HepG2 (cell line): ENCODE results near the gene KRT12. TPM values are rescaled to one million over a fixed set of nuclear protein-coding genes. Genes with fewer than 3 reads are reported as not detected.

Experiments used
- ATAC-seq: fragments of 200-7000 bp; cut with Tn5 transposase; 3 replicates; pipeline ENCODE4 v1.9.1; 2020; ENCODE audit warnings: mild to moderate bottlenecking, moderate library complexity
- BruUV-seq: library from RNA; stranded (reverse); fragments of 400-500 nt; replicated peaks from 2 replicates; lab custom pipeline; 2021; lab: Mats Ljungman, UMichigan
- CTCF ChIA-PET: fragments of 300-600 bp; formaldehyde crosslinking; extraction: SDS; loops from one replicate; lab custom pipeline; 2021; ENCODE audit warnings: low total read pairs, inconsistent platforms, low intra/inter-chr PET ratio; lab: Yijun Ruan, JAX
- POLR2A ChIA-PET: fragments of 350-600 bp; sonication (Branson Sonifier 250); formaldehyde crosslinking; loops from one replicate; lab custom pipeline; 2020; ENCODE audit warnings: antibody characterized with exemption, inconsistent platforms; lab: Yijun Ruan, JAX
- DNase-seq: peaks from one replicate; pipeline ENCODE4 v3.0.0-alpha.2; 2015; ENCODE audit warnings: low spot score
- FAIRE-seq: peaks from 3 replicates; lab custom pipeline; 2011; peaks lifted over from hg19 to GRCh38; lab: Jason Lieb, UNC
- H2AFZ ChIP-seq: one replicate; pipeline ENCODE4 v1.6.1; 2011; ENCODE audit warnings: low read length, inconsistent platforms
- H3K27ac ChIP-seq: fragments of 300-600 bp; 3 replicates; pipeline ENCODE4 v1.8.0; 2011; ENCODE audit warnings: mixed run types, mild to moderate bottlenecking, mixed read lengths, low read length, inconsistent platforms; ENCODE audit not compliant: insufficient read depth; ENCODE audit errors: extremely low read length
- H3K27me3 ChIP-seq, 2 experiments: fragments of 200-600 bp in 1 of 2; 2 replicates in 1 of 2; 3 replicates in 1 of 2; pipeline versions ENCODE4 v1.6.0 to v1.8.0; 2011; ENCODE audit warnings: low read length in 2 of 2, mild to moderate bottlenecking in 2 of 2, moderate library complexity in 2 of 2, inconsistent platforms in 1 of 2; ENCODE audit not compliant: insufficient read depth in 2 of 2, control insufficient read depth in 1 of 2
- H3K36me3 ChIP-seq, 2 experiments: fragments of 200-600 bp in 1 of 2; replicated peaks in 1 of 2; 2 replicates in 1 of 2; 3 replicates in 1 of 2; pipeline versions ENCODE4 v1.5.1 to v1.8.0; 2011; ENCODE audit warnings: low read length in 2 of 2, inconsistent platforms in 1 of 2; ENCODE audit not compliant: insufficient read depth in 2 of 2, control insufficient read depth in 1 of 2
- H3K4me1 ChIP-seq: 2 replicates; pipeline ENCODE4 v1.5.1; 2012; ENCODE audit warnings: low read length, inconsistent platforms; ENCODE audit not compliant: insufficient read depth
- H3K4me2 ChIP-seq: 2 replicates; pipeline ENCODE4 v1.6.0; 2011; ENCODE audit warnings: low read depth, low read length, inconsistent platforms
- H3K4me3 ChIP-seq, 3 experiments: fragments of 200-600 bp in 1 of 3; sonication (generic), shearing (Covaris generic) in 1 of 3; replicated peaks in 1 of 3; 2 replicates each; pipeline ENCODE4 v1.5.1; 2011 to 2016; ENCODE audit warnings: low read length in 3 of 3, inconsistent platforms in 2 of 3, low read depth in 2 of 3, mild to moderate bottlenecking in 2 of 3, control low read depth in 1 of 3, mixed read lengths in 1 of 3; ENCODE audit not compliant: insufficient read depth in 1 of 3
- H3K79me2 ChIP-seq: one replicate; pipeline ENCODE4 v1.6.1; 2011; ENCODE audit warnings: low read length, inconsistent platforms; ENCODE audit not compliant: insufficient read depth
- H3K9ac ChIP-seq: 2 replicates; pipeline ENCODE4 v1.6.0; 2011; ENCODE audit warnings: mild to moderate bottlenecking, low read depth, low read length, inconsistent platforms; ENCODE audit not compliant: insufficient read depth
- H3K9me3 ChIP-seq: 2 replicates; pipeline ENCODE4 v1.5.1; 2012; ENCODE audit warnings: mild to moderate bottlenecking, low read length
- H4K20me1 ChIP-seq: 2 replicates; pipeline ENCODE4 v1.6.0; 2011; ENCODE audit warnings: inconsistent platforms, mild to moderate bottlenecking, low read length, moderate library complexity; ENCODE audit not compliant: insufficient read depth
- AGO2 ChIP-seq: fragments of 200-400 bp; formaldehyde crosslinking; optimal IDR thresholded peaks from 2 replicates; pipeline ENCODE3; 2017; ENCODE audit warnings: mild to moderate bottlenecking, low read depth, low read length, moderate library complexity
- CEBPG ChIP-seq: IDR thresholded peaks from 2 replicates; pipeline ENCODE4 v1.6.1; 2016
- ERF ChIP-seq: IDR thresholded peaks from 2 replicates; pipeline ENCODE4 v1.6.1; 2018; ENCODE audit warnings: missing biosample characterization, missing genetic modification reagents
- GABPA ChIP-seq, 2 experiments: IDR thresholded peaks; 2 replicates each; pipeline ENCODE4 v1.6.1; 2011 to 2016; ENCODE audit warnings: low read depth in 2 of 2, low read length in 1 of 2, missing biosample characterization in 1 of 2, missing genetic modification characterization in 1 of 2
- GATAD1 ChIP-seq: IDR thresholded peaks from 2 replicates; pipeline ENCODE4 v1.6.1; 2016; ENCODE audit warnings: missing genetic modification reagents, missing compliant biosample characterization
- MIER2 ChIP-seq: IDR thresholded peaks from 2 replicates; pipeline ENCODE4 v1.6.1; 2016; ENCODE audit warnings: missing biosample characterization, missing genetic modification reagents
- SP140L ChIP-seq: sonication (generic); formaldehyde crosslinking; IDR thresholded peaks from 2 replicates; pipeline ENCODE4 v1.4.0; 2020; ENCODE audit warnings: missing genetic modification reagents, borderline replicate concordance
- XRCC5 ChIP-seq: fragments of 200-400 bp; formaldehyde crosslinking; optimal IDR thresholded peaks from 2 replicates; pipeline ENCODE3; 2017; ENCODE audit warnings: mild to moderate bottlenecking, low read length
- ZFP62 ChIP-seq: sonication (generic); formaldehyde crosslinking; IDR thresholded peaks from 2 replicates; pipeline ENCODE4 v1.4.0; 2020; ENCODE audit warnings: missing genetic modification reagents
- ZNF431 ChIP-seq: sonication (generic); formaldehyde crosslinking; IDR thresholded peaks from 2 replicates; pipeline ENCODE4 v1.9.0; 2022; ENCODE audit warnings: missing genetic modification reagents, low read depth, mild to moderate bottlenecking, borderline replicate concordance
- ZNF605 ChIP-seq: sonication (generic); formaldehyde crosslinking; IDR thresholded peaks from 2 replicates; pipeline ENCODE4 v1.8.0; 2022; ENCODE audit warnings: mild to moderate bottlenecking, missing genetic modification reagents
- ZNF672 ChIP-seq: sonication (generic); formaldehyde crosslinking; IDR thresholded peaks from 2 replicates; pipeline ENCODE4 v1.8.1; 2022; ENCODE audit warnings: missing genetic modification reagents
- ZNF781 ChIP-seq: sonication (generic); formaldehyde crosslinking; IDR thresholded peaks from 2 replicates; pipeline ENCODE4 v1.5.1; 2020; ENCODE audit warnings: borderline replicate concordance, mild to moderate bottlenecking, missing genetic modification reagents; ENCODE audit errors: not compliant biosample characterization
- WGBS: methylation state at CpG from one replicate; pipeline ENCODE4 v1.1.6; 2017; ENCODE audit warnings: low lambda C conversion rate; 5-methylcytosine and 5-hydroxymethylcytosine counted together
- in situ Hi-C: cut with HindIII; loops from 2 replicates; pipeline ENCODE4 v1.10.0; 2017; ENCODE audit warnings: low pct_unique_long_range_greater_than_20kb; ENCODE audit not compliant: extremely low pct_ligation_motif_present
- intact Hi-C: fragments of 100-400 bp; cut with micrococcal nuclease; formaldehyde crosslinking; loops from one replicate; pipeline ENCODE4 v1.10.0; 2022; ENCODE audit not compliant: unreplicated experiment
- polyA plus RNA-seq, 8 experiments: library from polyadenylated mRNA; depleted of rRNA in 3 of 8; stranded (reverse) in 7 of 8; unstranded in 1 of 8; fragments of >200 nt; fragmentation: Illumina TruSeq in 4 of 8; extraction: Trizol in 4 of 8; gene quantifications; 2 replicates each; pipeline versions ENCODE4 v1.2.1 to v1.2.3, GENCODE V29; 2011 to 2016; ENCODE audit warnings: low read depth in 4 of 8, missing spikeins in 1 of 8, mixed read lengths in 1 of 8; ENCODE audit not compliant: insufficient read depth in 1 of 8
- total RNA-seq, 5 experiments: library from RNA; depleted of rRNA; stranded (reverse); fragments of >200 nt; fragmentation: Illumina TruSeq; extraction: Trizol; gene quantifications; 2 replicates each; pipeline ENCODE4 v1.2.3, GENCODE V29; 2016; ENCODE audit warnings: low read depth in 1 of 5
- TF ChIP-seq, protein P1 (sequence below): IDR thresholded peaks from 2 replicates; pipeline ENCODE4 v1.6.1; 2016; ENCODE audit warnings: low read depth
- TF ChIP-seq, protein P2 (sequence below): sonication (generic); formaldehyde crosslinking; IDR thresholded peaks from 2 replicates; pipeline ENCODE4 v1.5.1; 2020; ENCODE audit warnings: missing genetic modification reagents, mild to moderate bottlenecking, borderline replicate concordance
- TF ChIP-seq, protein P3 (sequence below): sonication (generic); formaldehyde crosslinking; IDR thresholded peaks from 2 replicates; pipeline ENCODE4 v1.5.0; 2020; ENCODE audit warnings: missing genetic modification reagents, mild to moderate bottlenecking, borderline replicate concordance

KRT12 gene
- total and polyA plus RNA-seq, 2 of the 13 experiments (the other 11 are each of a cell fraction or from before 2014, with no cell fraction given) = 0.07 to 0.09 TPM

DNA sequence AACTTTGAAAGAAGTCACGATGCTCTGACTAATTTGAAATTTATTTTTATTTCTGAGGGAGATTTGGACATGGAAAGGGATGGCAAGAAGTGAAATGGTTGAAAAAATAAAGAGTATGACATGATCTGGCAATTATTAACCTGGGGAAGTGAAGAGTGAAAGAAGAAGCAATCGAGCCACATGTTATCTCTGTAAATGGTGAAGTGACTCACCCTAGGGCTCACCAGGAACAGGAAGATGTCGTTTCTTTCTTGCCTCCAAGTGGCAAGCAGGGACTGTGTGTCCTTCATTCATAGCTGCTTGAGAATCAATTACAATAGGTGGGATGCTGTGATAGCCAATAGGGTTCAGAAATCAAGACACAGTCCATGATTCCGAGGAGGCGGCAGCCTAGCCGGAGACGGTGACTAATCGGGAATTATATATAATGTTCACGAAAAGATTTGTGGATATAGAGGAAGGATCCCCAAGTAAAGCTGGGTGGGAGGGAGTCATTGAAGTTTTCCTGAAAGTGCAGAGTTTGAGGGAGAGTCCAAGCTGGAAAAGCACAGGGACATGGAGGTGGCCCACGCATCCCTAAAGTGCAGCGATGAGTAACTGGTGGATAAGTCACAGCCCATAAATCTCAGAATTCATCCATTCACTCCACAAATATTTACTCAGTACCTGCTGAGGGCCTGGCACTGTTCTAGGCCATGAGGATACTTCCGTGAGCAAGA is 36.3 kb upstream of the KRT12 start (continued):
- TF ChIP-seq SP140L (CRISPR knock-in tag) = no peak
- no peak for TF ChIP-seq AGO2
- no peak for TF ChIP-seq GABPA (IDR thresholded peaks at IDR 0.05; ENCODE audit: low read depth, low read length)
- 0 out of 2 replicates have a peak, but pooled peaks have one; percentile 6 for TF ChIP-seq GABPA (CRISPR knock-in tag; IDR thresholded peaks at IDR 0.05; ENCODE audit: low read depth)
- no peak for TF ChIP-seq ZNF431
- peak; percentile 3; the same call in 1 of the 2 replicates for TF ChIP-seq MIER2
- TF ChIP-seq ZNF781 = no peak

GRCh38 chr17:40902498-40902897 is 35.5 kb upstream of the KRT12 start:
- ATAC-seq (peak; percentile 16), DNase-seq (no peak)
- H3K27ac ChIP-seq = peak overlapping the region; percentile 89
- BruUV-seq = TSS peak; percentile 81
- H3K4me1 ChIP-seq = peaks cover 54% of the 10 kb centered on the region
- H3K9me3 ChIP-seq = no peaks in the 10 kb centered on the region
- no peak for TF ChIP-seq CEBPG
- 0 out of 2 replicates have a peak, but pooled peaks have one; percentile 5 for TF ChIP-seq ERF (CRISPR knock-in tag)
- no peak for TF ChIP-seq ZFP62 (CRISPR knock-in tag)
- no peak for TF ChIP-seq ZNF672 (CRISPR knock-in tag)
- TF ChIP-seq ZNF605 (CRISPR knock-in tag) = peak; percentile 40; the same call in 1 of the 2 replicates
- TF ChIP-seq XRCC5 = no peak
- TF ChIP-seq, protein P1, sequence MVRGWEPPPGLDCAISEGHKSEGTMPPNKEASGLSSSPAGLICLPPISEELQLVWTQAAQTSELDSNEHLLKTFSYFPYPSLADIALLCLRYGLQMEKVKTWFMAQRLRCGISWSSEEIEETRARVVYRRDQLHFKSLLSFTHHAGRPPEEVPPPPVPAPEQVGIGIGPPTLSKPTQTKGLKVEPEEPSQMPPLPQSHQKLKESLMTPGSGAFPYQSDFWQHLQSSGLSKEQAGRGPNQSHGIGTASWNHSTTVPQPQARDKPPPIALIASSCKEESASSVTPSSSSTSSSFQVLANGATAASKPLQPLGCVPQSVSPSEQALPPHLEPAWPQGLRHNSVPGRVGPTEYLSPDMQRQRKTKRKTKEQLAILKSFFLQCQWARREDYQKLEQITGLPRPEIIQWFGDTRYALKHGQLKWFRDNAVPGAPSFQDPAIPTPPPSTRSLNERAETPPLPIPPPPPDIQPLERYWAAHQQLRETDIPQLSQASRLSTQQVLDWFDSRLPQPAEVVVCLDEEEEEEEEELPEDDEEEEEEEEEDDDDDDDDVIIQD = no peak
- TF ChIP-seq GATAD1 (CRISPR knock-in tag) = no peak
- TF ChIP-seq, protein P2, sequence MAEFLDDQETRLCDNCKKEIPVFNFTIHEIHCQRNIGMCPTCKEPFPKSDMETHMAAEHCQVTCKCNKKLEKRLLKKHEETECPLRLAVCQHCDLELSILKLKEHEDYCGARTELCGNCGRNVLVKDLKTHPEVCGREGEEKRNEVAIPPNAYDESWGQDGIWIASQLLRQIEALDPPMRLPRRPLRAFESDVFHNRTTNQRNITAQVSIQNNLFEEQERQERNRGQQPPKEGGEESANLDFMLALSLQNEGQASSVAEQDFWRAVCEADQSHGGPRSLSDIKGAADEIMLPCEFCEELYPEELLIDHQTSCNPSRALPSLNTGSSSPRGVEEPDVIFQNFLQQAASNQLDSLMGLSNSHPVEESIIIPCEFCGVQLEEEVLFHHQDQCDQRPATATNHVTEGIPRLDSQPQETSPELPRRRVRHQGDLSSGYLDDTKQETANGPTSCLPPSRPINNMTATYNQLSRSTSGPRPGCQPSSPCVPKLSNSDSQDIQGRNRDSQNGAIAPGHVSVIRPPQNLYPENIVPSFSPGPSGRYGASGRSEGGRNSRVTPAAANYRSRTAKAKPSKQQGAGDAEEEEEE (CRISPR knock-in tag) = 0 out of 2 replicates have a peak, but pooled peaks have one; percentile 24
- TF ChIP-seq, protein P3, sequence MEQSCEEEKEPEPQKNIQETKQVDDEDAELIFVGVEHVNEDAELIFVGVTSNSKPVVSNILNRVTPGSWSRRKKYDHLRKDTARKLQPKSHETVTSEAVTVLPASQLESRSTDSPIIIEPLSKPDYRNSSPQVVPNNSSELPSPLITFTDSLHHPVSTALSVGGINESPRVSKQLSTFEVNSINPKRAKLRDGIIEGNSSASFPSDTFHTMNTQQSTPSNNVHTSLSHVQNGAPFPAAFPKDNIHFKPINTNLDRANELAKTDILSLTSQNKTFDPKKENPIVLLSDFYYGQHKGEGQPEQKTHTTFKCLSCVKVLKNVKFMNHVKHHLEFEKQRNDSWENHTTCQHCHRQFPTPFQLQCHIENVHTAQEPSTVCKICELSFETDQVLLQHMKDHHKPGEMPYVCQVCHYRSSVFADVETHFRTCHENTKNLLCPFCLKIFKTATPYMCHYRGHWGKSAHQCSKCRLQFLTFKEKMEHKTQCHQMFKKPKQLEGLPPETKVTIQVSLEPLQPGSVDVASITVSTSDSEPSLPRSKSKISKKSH (CRISPR knock-in tag) = no peak
- TF ChIP-seq, all 625 proteins: peak for 3
- no peak for FAIRE-seq
- H3K4me3 ChIP-seq = peak overlapping the region in 1 of 3 experiments; percentile 8; a peak in 1 of 6 replicates
- H4K20me1 ChIP-seq = no peaks in the 10 kb centered on the region
- no peaks in the 10 kb centered on the region for H3K79me2 ChIP-seq
- intact Hi-C loops = loop anchor here (5.0 to 10.0 kb wide), 4 partner anchors 45 to 622 kb away; partner anchors contain the start of genes KRT19, KRTAP1-1, KRTAP2-1 and KRTAP4-2
- H3K4me2 ChIP-seq = peak overlapping the region; percentile 55
- no peaks in the 10 kb centered on the region for H3K27me3 ChIP-seq
- WGBS = 74% methylated on average over 4 of the region's 4 CpGs
- H3K9ac ChIP-seq = peak overlapping the region; percentile 70
- in situ Hi-C loops = no loop called here
- no peaks in the 10 kb centered on the region for H3K36me3 ChIP-seq
- POLR2A ChIA-PET = interaction anchor here (0.8 to 2.8 kb wide), 12 partner anchors 12 to 787 kb away, joined by 3 to 18 read pairs (median 6); partner anchors contain the start of genes EIF1, KRT19 and KRTAP3-1
- no peak overlapping the region for H2AFZ ChIP-seq
- CTCF ChIA-PET = no interaction called here
